Glomerular endothelial cell (primary cell): Measurements from ENCODE around the gene KPRP. TPM values are rescaled to one million over a fixed set of nuclear protein-coding genes. Genes with fewer than 3 reads are reported as not detected.

Experiments used
- DNase-seq: peaks from one replicate; pipeline ENCODE4 v3.0.0-alpha.2; 2011; ENCODE audit warnings: low read depth, low spot score; ENCODE audit errors: extremely low read depth
- total RNA-seq: library from RNA; depleted of rRNA; stranded (reverse); fragments of >200 nt; gene quantifications from 2 replicates; pipeline ENCODE4 v1.2.3, GENCODE V29; 2015

The KPRP gene
- total RNA-seq, 1 donor from 2014 or later: not detected

GRCh38 chr1:152768847-152769533, 11.2 kb downstream of the KPRP start:
- DNase-seq: no peak

GRCh38 chr1:152770411-152770810, 12.6 kb downstream of the KPRP start:
- DNase-seq: no peak

- no peak for DNase-seq
These were observed 17.1 kb downstream of the KPRP start, which contains the start of gene LCE1F for GRCh38 chr1:152774875-152775274. Gene LCE1F (plus strand): TSS chr1:152775140. CDS start chr1:152776372, 1,232 bp downstream.

DNA sequence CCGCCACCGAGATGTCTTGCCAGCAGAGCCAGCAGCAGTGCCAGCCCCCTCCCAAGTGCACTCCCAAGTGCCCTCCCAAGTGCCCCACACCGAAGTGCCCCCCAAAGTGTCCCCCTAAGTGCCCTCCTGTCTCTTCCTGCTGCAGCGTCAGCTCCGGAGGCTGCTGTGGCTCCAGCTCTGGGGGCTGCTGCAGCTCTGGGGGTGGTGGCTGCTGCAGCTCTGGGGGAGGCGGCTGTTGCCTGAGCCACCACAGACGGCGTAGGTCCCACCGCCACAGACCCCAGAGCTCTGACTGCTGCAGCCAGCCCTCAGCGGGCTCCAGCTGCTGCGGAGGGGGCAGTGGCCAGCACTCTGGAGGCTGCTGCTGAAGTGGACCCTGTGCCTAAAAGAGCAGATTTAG, 18.5 kb downstream of the KPRP start:
- DNase-seq: no peak

DNA sequence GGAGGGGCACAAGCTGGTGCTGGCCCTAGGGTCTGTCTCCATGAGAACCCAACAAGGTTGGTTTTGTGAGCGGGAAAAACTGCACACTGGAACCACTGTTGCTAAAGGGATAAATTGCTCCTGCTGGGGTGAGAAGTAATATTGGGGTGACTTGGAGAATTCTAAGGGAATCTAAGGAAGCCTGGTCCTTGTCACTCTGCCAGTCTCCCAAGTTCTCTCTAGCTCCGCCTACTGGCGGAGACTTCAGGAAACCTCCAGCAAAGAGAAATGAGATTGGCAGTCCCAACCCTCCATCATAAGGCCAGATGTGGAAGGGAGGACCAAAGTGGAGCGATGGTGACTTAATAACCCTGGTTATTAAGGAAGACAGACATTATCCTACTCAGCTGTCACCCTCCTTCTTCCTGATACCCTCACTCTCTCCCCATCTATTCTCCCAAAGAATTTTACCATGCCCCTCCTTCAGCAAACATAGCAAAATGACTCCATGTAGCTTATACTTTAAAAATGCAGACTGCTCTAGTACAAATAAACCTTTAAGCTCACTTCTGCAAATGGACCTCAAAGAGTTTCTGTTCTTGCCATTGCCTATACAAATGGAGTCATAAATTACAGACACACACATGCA, 19.8 kb downstream of the KPRP start:
- DNase-seq: no peak

GRCh38 chr1:152783095-152783494, 25.3 kb downstream of the KPRP start:
- DNase-seq: no peak

DNA sequence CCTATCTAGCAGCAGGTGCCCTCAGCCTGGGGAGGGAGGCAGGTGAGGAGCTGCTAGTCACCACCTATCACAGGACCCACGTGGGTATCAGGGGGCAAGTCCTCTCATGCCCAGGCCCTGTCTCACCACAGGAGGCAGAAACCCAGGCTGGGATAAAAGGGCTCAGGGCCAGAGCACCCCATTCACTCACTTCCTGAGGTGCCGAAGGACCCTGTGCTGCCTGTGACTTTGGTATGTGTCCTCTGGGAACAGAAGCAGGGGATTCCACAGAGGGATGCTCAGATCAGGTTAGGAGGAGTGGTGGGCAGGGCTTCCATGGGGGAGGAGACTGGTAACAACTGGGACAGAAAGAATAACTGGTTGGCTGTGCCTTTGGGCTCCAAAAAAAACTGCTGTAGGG, 28.3 kb downstream of the KPRP start, which contains the start of gene LCE1E:
Gene LCE1E, plus strand, starts transcription at position 181 of the 400 bp plus-strand sequence. CDS start 1,043 bp downstream, outside the sequence.
- no peak for DNase-seq

GRCh38 chr1:152795686-152796085, 37.9 kb downstream of the KPRP start:
- DNase-seq: no peak

GRCh38 chr1:152796421-152796820, 38.6 kb downstream of the KPRP start, which contains the start of gene LCE1D:
Gene LCE1D (plus strand): TSS chr1:152796721. CDS start chr1:152797795, 1,074 bp downstream.
- DNase-seq: no peak

GRCh38 chr1:152801333-152801732, 43.5 kb downstream of the KPRP start:
- DNase-seq: no peak

GRCh38 chr1:152806576-152806975, 48.8 kb downstream of the KPRP start, which contains the start of gene LCE1C:
Gene LCE1C (minus strand): TSS chr1:152806651. CDS start chr1:152805478, 1,173 bp downstream.
- no peak for DNase-seq

GRCh38 chr1:152811050-152811449, 53.2 kb downstream of the KPRP start:
- DNase-seq: no peak

Other genes starting within 250 kb of the KPRP start
- gene LCE5A, start 247.2 kb upstream of the KPRP start, total RNA-seq: not detected in 2 replicates
- gene CRCT1, start 243.5 kb upstream of the KPRP start, total RNA-seq: not detected in 2 replicates
- not detected in 2 replicates for gene LCE3E, start 191.2 kb upstream of the KPRP start, total RNA-seq
- gene LCE3D, start 177.5 kb upstream of the KPRP start, total RNA-seq: not detected in 2 replicates
- gene LCE3C, start 157.8 kb upstream of the KPRP start, total RNA-seq: not detected in 2 replicates
- not detected in 2 replicates for gene LCE3B, start 144.2 kb upstream of the KPRP start, total RNA-seq
- not detected in 2 replicates for gene LCE3A, start 134.9 kb upstream of the KPRP start, total RNA-seq
- gene LCE2D, start 94.6 kb upstream of the KPRP start, total RNA-seq: not detected in 2 replicates
- gene LCE2C, start 82.7 kb upstream of the KPRP start, total RNA-seq: not detected in 2 replicates
- gene LCE2B, start 71.9 kb upstream of the KPRP start, total RNA-seq: not detected in 2 replicates
- not detected in 2 replicates for gene LCE2A, start 59.7 kb upstream of the KPRP start, total RNA-seq
- not detected in 2 replicates for gene LCE4A, start 49.9 kb upstream of the KPRP start, total RNA-seq
- gene LCE1F, start 17.1 kb downstream of the KPRP start, total RNA-seq: not detected in 2 replicates
- gene LCE1E, start 28.2 kb downstream of the KPRP start, total RNA-seq: not detected in 2 replicates
- not detected in 2 replicates for gene LCE1D, start 38.7 kb downstream of the KPRP start, total RNA-seq
- gene LCE1C, start 48.6 kb downstream of the KPRP start, total RNA-seq: not detected in 2 replicates
- gene LCE1B, start 53.9 kb downstream of the KPRP start, total RNA-seq: not detected in 2 replicates
- gene LCE1A, start 69.4 kb downstream of the KPRP start, total RNA-seq: not detected in 2 replicates
- not detected in 2 replicates for gene LCE6A, start 84.8 kb downstream of the KPRP start, total RNA-seq
- gene LCE7A, start 102.0 kb downstream of the KPRP start, total RNA-seq: not detected in 2 replicates
- not detected in 2 replicates for gene SMCP, start 120.3 kb downstream of the KPRP start, total RNA-seq
- not detected in 2 replicates for gene IVL, start 150.5 kb downstream of the KPRP start, total RNA-seq
- gene SPRR5, start 189.2 kb downstream of the KPRP start, total RNA-seq: not detected in 2 replicates
- gene SPRR4, start 212.6 kb downstream of the KPRP start, total RNA-seq: not detected in 2 replicates
- not detected in 2 replicates for gene SPRR1A, start 226.1 kb downstream of the KPRP start, total RNA-seq
- gene SPRR3, start 243.7 kb downstream of the KPRP start, total RNA-seq: not detected in 2 replicates